Suprapubic skin (tissue), 4 donors: ENCODE measurements around the gene OR2T29.

Source experiments
- POLR2A ChIP-seq, 2 donors: fragments of 450-650 bp; IDR thresholded peaks; one replicate each; pipeline ENCODE4 v1.6.1; 2017; ENCODE audit warnings: antibody characterized with exemption in 2 of 2, mild to moderate bottlenecking in 2 of 2, moderate library complexity in 2 of 2
- POLR2AphosphoS5 ChIP-seq, 3 donors: sonication (generic); formaldehyde crosslinking; IDR thresholded peaks; one replicate each; pipeline ENCODE4 v1.6.1; 2017; ENCODE audit warnings: antibody characterized with exemption in 3 of 3
- TF ChIP-seq, protein P1 (sequence below), 2 donors: fragments of 200-600 bp in 1 of 2; fragments of 450-650 bp in 1 of 2; sonication (generic) in 1 of 2; IDR thresholded peaks; one replicate each; pipeline ENCODE4 v1.5.1; 2016 to 2019; ENCODE audit warnings: antibody characterized with exemption in 2 of 2, mild to moderate bottlenecking in 1 of 2, moderate library complexity in 1 of 2

DNA sequence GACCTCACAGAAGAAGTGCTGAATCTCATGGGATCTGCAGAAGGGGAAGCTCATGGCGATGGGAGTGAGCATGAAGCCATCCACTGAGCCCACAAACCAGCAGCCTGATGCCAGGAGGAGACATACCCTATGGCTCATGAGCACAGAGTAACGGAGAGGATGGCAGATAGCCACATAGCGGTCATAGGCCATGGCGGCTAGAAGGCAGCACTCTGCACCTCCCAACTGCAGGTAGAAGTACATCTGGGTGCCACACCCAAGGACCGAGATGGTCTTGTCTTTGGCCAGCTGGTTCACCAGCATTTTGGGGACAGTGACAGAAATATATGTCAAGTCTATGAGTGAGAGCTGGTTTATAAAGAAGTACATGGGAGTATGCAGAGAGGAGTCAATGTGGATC, 30.7 kb upstream of the OR2T29 start:
- TF ChIP-seq, protein P1, sequence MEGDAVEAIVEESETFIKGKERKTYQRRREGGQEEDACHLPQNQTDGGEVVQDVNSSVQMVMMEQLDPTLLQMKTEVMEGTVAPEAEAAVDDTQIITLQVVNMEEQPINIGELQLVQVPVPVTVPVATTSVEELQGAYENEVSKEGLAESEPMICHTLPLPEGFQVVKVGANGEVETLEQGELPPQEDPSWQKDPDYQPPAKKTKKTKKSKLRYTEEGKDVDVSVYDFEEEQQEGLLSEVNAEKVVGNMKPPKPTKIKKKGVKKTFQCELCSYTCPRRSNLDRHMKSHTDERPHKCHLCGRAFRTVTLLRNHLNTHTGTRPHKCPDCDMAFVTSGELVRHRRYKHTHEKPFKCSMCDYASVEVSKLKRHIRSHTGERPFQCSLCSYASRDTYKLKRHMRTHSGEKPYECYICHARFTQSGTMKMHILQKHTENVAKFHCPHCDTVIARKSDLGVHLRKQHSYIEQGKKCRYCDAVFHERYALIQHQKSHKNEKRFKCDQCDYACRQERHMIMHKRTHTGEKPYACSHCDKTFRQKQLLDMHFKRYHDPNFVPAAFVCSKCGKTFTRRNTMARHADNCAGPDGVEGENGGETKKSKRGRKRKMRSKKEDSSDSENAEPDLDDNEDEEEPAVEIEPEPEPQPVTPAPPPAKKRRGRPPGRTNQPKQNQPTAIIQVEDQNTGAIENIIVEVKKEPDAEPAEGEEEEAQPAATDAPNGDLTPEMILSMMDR (IDR thresholded peaks at IDR 0.05): no peak
- TF ChIP-seq POLR2AphosphoS5 (IDR thresholded peaks at IDR 0.05) (no peak), POLR2A (IDR thresholded peaks at IDR 0.05) (no peak)
